Vagina (tissue), 2 donors: ENCODE measurements around the gene ABTB2. TPM values are rescaled to one million over a fixed set of nuclear protein-coding genes. Genes with fewer than 3 reads are reported as not detected.
"Not testable (repeated sequence)": the region's sequence is repeated elsewhere in the genome, so short reads cannot be mapped to it uniquely, and the experiment has no call there.

ENCODE experiments used
- DNase-seq, 2 donors: peaks; one replicate each; pipeline ENCODE4 v3.0.0-alpha.2; 2017; ENCODE audit errors: extremely low spot score in 2 of 2
- H3K27ac ChIP-seq: fragments of 200-600 bp; sonication (generic); one replicate; pipeline ENCODE4 v1.5.1; 2019
- H3K27me3 ChIP-seq: fragments of 200-600 bp; sonication (generic); one replicate; pipeline ENCODE4 v1.5.1; 2019
- H3K36me3 ChIP-seq, 2 donors: fragments of 200-600 bp; sonication (generic); one replicate each; pipeline ENCODE4 v1.5.1; 2017 to 2019
- H3K4me1 ChIP-seq: fragments of 200-600 bp; sonication (generic); one replicate; pipeline ENCODE4 v1.5.1; 2019
- H3K4me3 ChIP-seq, 2 donors: fragments of 200-600 bp; sonication (generic); 1 replicate in 1 of 2; 2 replicates in 1 of 2; pipeline ENCODE4 v1.5.1; 2016 to 2019
- H3K9me3 ChIP-seq: fragments of 200-600 bp; sonication (generic); one replicate; pipeline ENCODE4 v1.5.1; 2019
- CTCF ChIP-seq, 3 experiments: fragments of 450-650 bp in 2 of 3; fragments of 200-600 bp in 1 of 3; sonication (generic) in 1 of 3; IDR thresholded peaks; one replicate each; pipeline ENCODE4 v1.5.1; 2017 to 2019; ENCODE audit warnings: antibody characterized with exemption in 3 of 3, mild to moderate bottlenecking in 2 of 3, moderate library complexity in 2 of 3
- POLR2A ChIP-seq, 2 donors: fragments of 450-650 bp; IDR thresholded peaks; one replicate each; pipeline ENCODE4 v1.6.1; 2017; ENCODE audit warnings: antibody characterized with exemption in 2 of 2, mild to moderate bottlenecking in 2 of 2, moderate library complexity in 2 of 2
- POLR2AphosphoS5 ChIP-seq, 2 donors: sonication (generic); formaldehyde crosslinking; IDR thresholded peaks; one replicate each; pipeline ENCODE4 v1.9.0; 2017; ENCODE audit warnings: antibody characterized with exemption in 2 of 2, mild to moderate bottlenecking in 2 of 2, low read depth in 1 of 2; ENCODE audit not compliant: insufficient read depth in 1 of 2
- intact Hi-C: fragments of 100-400 bp; cut with DNase I; formaldehyde crosslinking; loops from one replicate; pipeline ENCODE4 v1.15.1; 2023
- total RNA-seq: library from RNA; depleted of rRNA; stranded (reverse); fragments of >200 nt; gene quantifications from one replicate; pipeline ENCODE4 v1.2.3, GENCODE V29; 2016

The ABTB2 gene
- total RNA-seq, 1 donor from 2014 or later: 10.8 TPM

DNA sequence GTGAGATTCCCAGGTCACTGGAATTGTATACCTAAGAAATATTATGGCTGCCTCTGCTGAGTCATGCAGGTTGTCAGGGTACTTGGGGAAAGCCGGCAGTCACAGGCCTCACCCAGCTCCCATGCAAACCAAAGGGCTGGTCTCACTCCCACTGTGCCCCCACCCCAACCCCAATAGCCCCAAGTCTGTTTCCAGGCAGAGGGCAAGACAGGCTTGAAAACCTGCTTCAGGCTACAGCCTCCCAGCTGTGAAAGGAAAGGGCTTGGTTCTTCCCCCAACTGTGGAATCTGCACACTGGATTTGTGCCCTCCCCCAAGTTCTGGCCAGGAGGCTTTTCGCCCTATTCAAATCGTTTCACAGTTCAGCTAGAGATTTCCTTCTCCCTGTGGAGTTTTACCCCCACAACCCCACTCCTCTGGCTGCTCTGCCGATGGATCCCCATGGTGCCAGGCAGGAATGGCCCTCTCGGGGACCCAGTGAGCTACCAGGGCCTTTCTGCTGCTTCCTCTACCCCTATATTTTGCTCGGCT lies 37.0 kb upstream of the ABTB2 start:
- H3K36me3 ChIP-seq: no peaks in the 10 kb centered on the region
- intact Hi-C loops: no loop called here
- TF ChIP-seq CTCF (IDR thresholded peaks at IDR 0.05) (no peak), POLR2AphosphoS5 (IDR thresholded peaks at IDR 0.05; ENCODE audit: insufficient read depth in 1 of 2, low read depth in 1 of 2) (no peak), POLR2A (IDR thresholded peaks at IDR 0.05) (no peak)
- no peaks in the 10 kb centered on the region for H3K4me1 ChIP-seq
- H3K4me3 ChIP-seq: no peak overlapping the region
- no peak for DNase-seq
- H3K9me3 ChIP-seq: no peaks in the 10 kb centered on the region
- no peak overlapping the region for H3K27ac ChIP-seq
- H3K27me3 ChIP-seq: no peaks in the 10 kb centered on the region

GRCh38 chr11:34387653-34388052 lies 29.8 kb upstream of the ABTB2 start:
- Histone ChIP-seq H3K27me3 (no peaks in the 10 kb centered on the region), H3K9me3 (no peaks in the 10 kb centered on the region), H3K27ac (no peak overlapping the region), H3K4me1 (no peaks in the 10 kb centered on the region), H3K4me3 (no peak overlapping the region), H3K36me3 (no peaks in the 10 kb centered on the region)
- no peak for TF ChIP-seq POLR2A (IDR thresholded peaks at IDR 0.05)
- no peak for TF ChIP-seq CTCF (IDR thresholded peaks at IDR 0.05)
- TF ChIP-seq POLR2AphosphoS5 (IDR thresholded peaks at IDR 0.05; ENCODE audit: insufficient read depth in 1 of 2, low read depth in 1 of 2): no peak
- intact Hi-C loops: no loop called here
- no peak for DNase-seq

DNA sequence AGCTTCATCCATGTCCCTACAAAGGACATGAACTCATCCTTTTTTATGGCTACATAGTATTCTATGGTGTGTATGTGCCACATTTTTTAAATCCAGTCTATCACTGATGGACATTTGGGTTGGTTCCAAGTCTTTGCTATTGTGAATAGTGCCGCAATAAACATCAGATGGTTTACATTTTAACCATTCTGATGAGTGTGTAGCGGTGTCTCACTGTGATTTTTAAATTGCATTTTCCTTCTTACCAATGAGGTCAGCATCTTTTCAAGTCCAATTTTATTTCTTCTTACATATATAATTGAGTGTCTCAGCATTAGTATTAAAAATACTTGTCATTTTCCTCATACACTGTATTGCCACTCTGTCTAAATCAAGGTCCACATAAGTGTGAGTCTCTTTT lies 28.5 kb upstream of the ABTB2 start:
- H3K9me3 ChIP-seq, H3K36me3 ChIP-seq, H3K27me3 ChIP-seq, DNase-seq, H3K4me1 ChIP-seq, H3K27ac ChIP-seq, H3K4me3 ChIP-seq, intact Hi-C loops: not testable (repeated sequence)

GRCh38 chr11:34382532-34383276 lies 24.9 kb upstream of the ABTB2 start:
- Histone ChIP-seq H3K9me3 (no peaks in the 10 kb centered on the region), H3K4me1 (no peaks in the 10 kb centered on the region), H3K4me3 (no peak overlapping the region), H3K36me3 (no peaks in the 10 kb centered on the region), H3K27me3 (no peaks in the 10 kb centered on the region), H3K27ac (no peak overlapping the region)
- intact Hi-C loops: no loop called here
- TF ChIP-seq POLR2AphosphoS5 (IDR thresholded peaks at IDR 0.05; ENCODE audit: insufficient read depth in 1 of 2, low read depth in 1 of 2) (no peak), CTCF (IDR thresholded peaks at IDR 0.05) (no peak), POLR2A (IDR thresholded peaks at IDR 0.05) (no peak)
- no peak for DNase-seq

- intact Hi-C loops: no loop called here
- Histone ChIP-seq H3K4me1 (no peaks in the 10 kb centered on the region), H3K36me3 (no peaks in the 10 kb centered on the region), H3K4me3 (no peak overlapping the region), H3K9me3 (peaks cover 5% of the 10 kb centered on the region), H3K27me3 (no peaks in the 10 kb centered on the region), H3K27ac (no peak overlapping the region)
- TF ChIP-seq POLR2A (IDR thresholded peaks at IDR 0.05) (no peak), POLR2AphosphoS5 (IDR thresholded peaks at IDR 0.05; ENCODE audit: insufficient read depth in 1 of 2, low read depth in 1 of 2) (no peak), CTCF (IDR thresholded peaks at IDR 0.05) (no peak)
- no peak for DNase-seq
These were observed 24.0 kb upstream of the ABTB2 start for GRCh38 chr11:34381775-34382174.
